ENCODE data around the gene PCOLCE2.
"Not testable (repeated sequence)": the region's sequence is repeated elsewhere in the genome, so short reads cannot be mapped to it uniquely, and the experiment has no call there.

PCOLCE2 gene

DNA sequence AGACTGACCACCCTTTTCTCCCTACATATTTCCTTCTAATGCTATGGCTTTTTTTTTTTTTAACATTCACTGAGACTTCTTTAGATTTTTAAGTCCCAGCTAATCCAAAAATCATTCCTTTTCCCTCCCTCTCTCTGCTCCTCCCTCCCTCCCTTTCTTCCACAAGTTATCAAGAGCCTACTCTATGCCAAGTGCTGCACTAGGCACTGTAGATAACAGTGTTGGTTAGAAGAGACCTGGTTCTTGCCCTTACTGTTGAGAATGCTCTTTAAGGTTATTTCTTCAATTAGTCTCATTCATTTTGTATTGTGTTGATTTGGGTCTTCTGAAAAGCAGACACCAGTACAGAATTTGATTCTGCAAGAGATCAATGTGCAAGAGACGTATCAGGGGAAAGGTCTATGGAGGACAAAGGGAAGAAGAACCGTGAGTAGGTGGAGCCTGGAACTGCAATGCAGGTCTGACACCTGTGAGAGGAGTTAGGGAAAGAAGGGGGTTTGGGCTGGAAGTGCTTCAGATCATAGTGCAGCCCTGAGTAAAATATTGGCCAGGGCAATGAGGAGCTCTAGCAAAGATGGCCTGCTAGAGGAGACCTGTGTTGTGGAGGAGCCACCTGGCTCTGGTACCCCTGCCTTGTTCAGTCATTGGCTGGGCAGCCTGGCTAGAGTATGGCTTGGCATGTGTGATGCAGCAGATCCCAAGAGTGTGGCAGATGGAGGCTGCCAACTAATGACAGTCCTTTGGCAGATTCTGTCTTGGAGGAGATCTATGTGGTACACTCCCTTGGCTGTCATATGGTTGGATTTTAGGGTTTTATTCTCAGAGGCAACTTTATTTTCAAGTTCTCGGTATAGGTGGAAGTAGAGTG is 9.7 kb upstream of the PCOLCE2 start:
- DNase-seq (ENCODE audit: low read depth), result no peak

DNA sequence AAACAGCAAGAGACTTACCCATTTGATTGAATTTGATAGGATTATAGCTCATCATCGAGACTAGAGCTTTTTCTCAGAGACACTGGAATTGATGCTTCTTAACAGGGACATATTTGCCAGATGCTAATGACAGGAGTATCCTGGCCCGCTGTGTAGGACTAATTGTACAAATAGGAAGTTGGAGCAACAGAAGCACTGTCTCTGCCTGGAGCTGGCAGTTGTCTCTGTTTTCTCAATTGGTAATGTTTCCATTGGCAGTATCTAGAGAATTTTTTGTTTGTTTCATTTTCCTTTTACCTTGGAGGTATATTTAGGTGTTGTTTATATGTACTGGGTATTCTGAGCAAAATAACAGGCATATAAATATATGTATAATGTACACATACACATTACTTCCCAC is 8.9 kb upstream of the PCOLCE2 start:
- no peak for DNase-seq (ENCODE audit: low read depth)

DNA sequence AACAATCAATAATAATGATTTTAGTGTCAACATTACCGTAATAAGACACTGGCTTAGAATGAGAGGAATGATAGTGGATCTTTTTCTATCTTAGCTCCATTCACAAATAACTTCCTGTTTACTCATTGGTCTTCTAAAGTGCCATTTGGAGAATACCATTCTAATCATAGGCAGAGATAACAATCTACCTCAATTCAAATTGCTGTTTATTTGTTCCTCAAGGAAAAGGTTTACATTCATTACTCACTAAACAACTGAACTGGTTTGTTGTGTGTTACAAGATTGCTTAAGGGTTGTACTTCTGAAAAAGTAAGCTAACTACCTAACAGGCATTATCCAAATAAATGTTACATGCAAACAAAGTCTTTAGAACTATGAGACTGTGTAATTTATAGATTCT is 8.1 kb upstream of the PCOLCE2 start:
- no peak for DNase-seq (ENCODE audit: low read depth)

DNA sequence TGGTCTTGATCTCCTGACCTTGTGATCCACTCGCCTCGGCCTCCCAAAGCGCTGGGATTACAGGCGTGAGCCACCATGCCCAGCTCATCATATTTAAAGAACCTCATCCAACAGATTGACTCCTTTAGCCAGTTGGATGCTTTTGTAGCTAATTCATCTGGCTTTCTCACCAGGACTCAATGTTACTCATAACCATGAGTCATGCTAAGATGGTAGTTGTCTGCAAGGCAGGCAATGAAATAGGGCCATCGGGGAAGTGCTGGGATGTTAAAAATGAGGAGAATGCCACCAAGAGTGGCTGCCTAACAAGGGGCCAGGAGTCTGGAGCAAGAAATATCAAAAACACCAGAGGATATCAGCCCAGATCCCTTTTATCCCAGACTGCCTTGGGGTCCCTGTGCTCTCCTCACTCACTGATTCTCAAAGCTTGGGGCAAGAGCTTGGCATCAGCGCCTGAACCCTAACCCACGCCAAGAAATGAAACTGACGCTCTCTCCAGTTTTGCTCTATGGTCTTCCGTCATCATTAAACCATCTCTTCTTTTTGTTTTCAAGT is 7.4 kb upstream of the PCOLCE2 start:
- DNase-seq (ENCODE audit: low read depth), result peak; percentile 63

DNA sequence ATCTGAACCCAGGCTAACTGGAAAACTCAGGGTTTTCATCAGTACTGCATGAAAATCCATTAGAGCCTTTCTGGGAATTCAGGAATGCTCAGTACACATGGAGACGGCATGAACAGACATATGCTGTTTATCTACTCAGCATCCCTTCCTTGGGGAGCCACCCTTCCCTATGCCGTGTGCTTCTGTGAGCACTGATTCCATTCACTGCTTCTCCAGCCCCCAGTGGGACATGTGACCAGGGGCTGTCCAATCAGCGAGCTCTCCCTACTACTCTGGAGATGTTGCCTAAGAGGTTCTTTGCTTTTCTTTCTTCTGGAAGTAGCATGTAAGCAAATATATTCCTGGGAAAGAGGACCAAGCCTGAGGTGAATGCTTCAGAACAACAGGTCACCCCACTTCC is 5.6 kb upstream of the PCOLCE2 start:
- no peak for DNase-seq (ENCODE audit: low read depth)

DNA sequence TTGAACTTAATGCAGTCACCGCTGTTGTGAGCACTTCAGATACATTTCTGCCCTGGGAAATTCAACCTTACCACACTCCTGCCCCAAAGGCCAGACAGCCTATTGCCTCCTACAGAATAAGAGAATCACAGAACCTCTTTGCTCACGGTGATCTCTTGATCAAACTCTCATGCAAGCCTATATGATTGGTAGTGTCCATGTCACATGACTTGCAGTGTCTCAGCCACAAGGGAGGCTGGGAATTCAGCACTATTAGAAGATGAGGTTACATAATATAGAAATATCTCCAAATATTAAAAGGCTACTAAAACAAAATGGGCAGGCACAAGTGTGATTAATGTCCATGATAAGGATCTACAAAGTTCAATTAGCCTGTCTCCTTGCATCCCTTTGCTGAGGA is 3.8 kb upstream of the PCOLCE2 start:
- DNase-seq (ENCODE audit: low read depth), result no peak

DNA sequence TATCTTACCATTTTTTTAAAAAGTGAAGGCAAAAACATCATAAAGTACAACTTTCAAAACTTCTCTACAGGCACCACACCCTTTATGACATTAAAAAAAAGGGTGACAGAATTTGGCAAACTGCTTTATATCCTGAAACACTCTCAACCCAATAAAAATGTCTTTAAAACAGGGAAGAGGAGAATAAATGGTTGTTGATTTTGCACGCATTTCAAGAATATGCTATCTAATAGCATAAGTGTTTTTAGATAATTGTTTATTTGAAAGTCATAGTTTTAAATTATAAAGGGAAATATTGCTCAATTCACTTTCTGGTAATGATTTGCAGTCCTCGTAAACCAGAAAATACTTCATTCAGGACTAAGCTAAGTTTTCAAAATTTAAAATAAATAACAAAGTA is 1.7 kb upstream of the PCOLCE2 start:
- DNase-seq (ENCODE audit: low read depth), result no peak

DNA sequence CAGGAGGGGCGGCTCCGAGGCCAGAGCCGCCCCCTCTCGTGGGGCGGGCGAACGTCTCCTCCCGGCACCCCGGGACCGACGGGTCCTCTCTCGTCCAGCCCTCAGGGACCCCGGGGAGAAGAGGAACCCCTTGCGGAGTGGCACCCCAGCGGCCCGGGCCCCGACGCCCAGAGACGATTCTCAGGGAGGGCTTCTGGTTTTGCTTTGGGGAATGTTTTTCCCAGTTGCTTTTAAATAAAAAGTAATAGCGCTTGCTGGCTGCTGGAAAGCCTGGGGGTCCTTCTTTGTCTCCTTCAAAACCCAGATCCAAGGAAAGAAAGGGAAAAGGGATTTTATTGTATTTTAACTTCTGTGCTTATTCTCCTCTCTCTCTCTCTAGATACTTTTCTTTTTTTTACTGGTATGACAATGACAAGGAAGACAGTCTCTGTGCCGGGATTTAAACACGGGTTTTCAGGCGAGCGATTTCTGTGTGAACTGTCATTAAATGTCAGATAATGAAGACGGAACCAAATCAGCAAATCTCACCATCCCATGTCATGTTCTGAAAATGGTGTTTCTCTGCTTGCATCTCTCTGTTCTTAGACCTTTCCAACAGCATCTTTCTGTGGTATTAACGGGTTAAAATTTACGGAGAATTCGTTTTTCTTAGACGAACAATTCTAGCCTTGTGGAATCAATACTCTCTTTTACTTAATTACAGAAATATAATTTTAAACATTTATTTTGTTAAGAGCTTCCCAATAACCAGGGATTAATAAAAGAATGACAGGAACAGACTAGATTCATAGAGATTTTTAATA is 530 bp upstream of the PCOLCE2 start:
- DNase-seq (ENCODE audit: low read depth), result no peak

DNA sequence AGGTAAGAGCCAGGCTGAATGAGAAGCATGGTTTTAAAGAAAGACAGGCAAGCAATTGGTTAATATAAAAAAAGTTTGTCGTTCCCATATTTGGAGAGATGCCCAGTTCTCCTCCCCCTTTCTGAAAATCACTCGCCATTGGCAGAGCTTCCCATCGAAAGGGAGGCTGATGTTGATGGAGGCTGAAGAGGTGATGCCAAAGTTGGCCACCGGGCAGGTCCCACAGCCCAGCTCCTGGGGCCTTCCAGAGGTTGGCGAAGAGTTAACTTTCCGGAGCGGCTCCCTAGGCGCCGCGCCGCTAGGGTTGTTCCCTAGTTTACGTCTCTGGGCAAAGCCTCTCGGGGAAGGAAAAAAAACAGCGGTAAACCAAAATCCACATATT is 793 bp downstream of the PCOLCE2 start:
- DNase-seq (ENCODE audit: low read depth), result no peak

DNA sequence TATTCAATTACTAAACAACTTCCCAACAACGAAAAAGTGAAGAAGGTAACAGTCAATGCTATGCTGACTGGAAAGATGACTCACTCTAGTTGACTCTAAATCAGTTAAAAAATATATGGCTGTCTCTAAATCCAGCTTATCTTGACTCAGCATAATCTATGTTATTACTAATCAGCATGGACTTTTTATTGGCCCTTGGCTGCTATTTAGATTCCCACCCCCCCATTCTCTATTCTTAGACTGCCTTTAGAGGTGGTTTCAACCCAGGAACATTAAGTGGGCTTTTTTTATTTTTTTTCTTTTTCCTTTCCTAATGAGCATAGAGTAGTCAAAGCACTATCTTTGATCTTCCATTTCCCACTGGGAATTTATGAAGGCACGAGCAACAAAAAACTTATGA is 1.9 kb downstream of the PCOLCE2 start:
- no peak for DNase-seq (ENCODE audit: low read depth)

DNA sequence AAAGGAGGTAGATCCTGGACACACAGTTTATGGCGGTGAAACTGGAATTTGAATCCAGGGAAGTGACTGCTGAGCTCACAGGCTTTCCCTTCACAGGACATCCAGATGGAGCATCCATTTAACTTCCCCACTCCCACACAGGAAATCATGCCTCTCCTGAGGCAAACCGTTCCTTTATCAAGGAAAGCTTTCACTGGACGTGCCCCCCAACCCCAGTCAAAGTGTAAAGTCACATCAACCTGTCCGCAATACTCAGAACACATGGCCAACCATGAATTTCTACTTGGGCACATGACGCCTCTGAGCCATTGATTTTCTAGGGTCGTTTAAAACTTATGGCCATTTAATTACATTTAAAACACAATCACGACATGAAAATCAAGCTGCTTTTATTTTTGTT is 2.9 kb downstream of the PCOLCE2 start:
- no peak for DNase-seq (ENCODE audit: low read depth)

DNA sequence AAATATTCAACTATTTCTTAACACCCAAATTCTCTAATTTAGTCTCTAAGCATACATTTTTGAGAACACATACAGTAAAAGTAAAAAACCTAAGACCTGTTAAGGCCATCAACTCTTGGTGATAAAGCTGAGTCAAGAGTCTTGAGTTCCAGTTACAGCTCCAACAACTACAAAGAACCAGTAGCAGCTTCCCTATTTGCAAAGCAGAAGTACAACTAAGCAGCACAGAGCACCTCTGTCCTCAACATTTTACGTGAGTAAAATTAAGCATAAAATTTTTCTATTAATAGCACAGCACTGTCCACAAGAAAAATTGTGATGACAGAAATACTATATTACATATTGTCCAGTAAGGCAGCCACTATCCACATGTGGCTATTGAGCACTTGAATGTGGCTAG is 4.4 kb downstream of the PCOLCE2 start:
- no peak for DNase-seq (ENCODE audit: low read depth)

DNA sequence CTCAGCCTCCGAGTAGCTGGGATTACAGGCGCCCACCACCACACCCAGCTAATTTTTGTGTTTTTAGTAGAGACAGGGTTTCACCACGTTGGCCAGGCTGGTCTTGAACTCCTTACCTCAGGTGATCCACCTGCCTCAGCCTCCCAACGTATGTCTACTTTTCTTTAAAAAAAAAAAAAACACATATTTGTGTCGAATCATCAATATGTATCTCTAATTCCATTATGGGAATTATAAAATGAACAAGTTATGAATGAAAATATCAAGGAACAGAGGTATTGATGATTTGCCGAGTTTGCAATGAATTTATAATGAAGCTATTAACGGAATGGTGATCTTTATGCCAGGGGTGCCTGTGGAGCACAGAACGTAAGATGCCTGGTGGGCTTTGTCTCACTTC is 5.3 kb downstream of the PCOLCE2 start:
- not testable (repeated sequence) for DNase-seq (ENCODE audit: low read depth)

DNA sequence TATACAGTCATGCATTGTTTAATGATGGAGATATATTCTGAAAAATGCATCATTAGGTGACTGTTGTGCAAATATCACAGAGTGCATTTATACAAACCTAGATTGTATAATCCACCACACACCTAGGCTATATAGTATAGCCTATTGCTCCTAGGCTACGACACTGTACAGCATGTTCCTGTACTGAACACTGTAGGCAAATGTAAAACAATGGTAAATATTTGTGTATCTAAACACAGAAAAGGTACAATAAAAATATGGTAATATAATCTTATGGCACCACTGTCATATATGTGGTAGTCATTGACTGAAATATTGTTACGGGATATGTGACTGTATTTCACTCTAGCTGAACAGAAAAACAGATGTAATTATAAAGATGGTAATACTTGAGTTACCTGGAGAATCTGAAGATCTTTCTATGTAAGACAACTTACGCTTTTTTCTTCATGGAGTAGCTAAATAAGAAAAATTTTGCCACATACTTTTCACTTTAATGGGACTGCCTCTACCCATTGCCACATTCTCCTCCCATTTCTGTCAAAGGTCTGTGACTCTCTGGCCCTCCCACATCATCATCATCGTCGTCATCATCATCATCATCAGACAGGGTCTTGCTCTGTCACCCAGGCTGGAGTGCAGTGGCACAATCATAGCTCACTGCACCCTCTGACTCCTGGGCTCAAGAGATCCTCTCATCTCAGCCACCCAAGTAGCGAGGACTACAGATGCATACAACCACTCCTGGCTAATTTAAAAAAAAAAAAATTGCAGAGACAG is 7.2 kb downstream of the PCOLCE2 start:
- no peak for DNase-seq (ENCODE audit: low read depth)

DNA sequence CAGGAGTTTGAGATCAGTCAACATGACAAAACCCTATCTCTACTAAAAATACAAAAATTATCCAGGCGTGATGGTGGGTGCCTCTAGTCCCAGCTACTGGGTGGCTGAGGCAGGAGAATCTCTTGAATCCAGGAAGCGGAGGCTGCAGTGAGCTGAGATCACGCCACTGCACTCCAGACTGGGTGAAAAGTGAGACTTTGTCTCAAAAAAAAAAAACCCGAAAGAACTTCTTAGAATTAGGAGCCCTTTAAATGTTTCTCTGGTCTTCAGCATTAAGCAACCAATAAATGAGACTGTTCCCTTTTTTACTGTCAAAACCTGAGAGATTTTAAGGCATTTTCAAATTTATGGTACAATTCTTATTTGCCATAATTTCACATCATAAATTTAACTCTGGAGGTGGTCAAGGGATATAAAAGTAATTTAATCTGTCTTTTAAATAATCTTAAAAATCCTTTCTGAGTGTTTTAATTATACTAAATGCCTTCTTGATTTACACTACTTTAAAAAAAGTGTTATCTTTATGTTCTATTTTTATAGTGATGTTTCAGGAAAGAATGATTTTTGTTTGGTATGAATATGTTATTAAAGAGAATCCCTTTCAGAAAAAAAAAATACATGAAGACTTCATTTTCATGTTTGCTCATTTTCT is 10.1 kb downstream of the PCOLCE2 start:
- DNase-seq (ENCODE audit: low read depth), result no peak

DNA sequence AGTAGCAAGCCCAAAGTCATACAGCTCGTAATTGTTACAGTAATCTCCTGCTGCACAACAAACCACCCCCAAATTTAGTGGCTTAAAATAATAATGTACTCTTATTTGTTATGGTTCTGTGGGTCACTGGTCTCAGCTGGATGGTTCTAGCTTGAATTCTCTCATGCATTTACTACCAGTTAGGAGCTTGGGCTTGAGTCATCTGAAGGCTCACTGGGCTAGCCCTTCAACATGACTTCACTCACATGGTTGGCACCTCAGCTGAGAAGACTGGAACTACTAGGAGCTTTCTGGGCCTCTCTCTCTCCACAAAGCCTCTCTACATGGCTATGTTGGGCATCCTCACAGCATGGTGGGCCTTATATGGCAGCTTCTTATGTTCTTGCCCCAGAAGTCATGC is 12.5 kb downstream of the PCOLCE2 start:
- no peak for DNase-seq (ENCODE audit: low read depth)

DNA sequence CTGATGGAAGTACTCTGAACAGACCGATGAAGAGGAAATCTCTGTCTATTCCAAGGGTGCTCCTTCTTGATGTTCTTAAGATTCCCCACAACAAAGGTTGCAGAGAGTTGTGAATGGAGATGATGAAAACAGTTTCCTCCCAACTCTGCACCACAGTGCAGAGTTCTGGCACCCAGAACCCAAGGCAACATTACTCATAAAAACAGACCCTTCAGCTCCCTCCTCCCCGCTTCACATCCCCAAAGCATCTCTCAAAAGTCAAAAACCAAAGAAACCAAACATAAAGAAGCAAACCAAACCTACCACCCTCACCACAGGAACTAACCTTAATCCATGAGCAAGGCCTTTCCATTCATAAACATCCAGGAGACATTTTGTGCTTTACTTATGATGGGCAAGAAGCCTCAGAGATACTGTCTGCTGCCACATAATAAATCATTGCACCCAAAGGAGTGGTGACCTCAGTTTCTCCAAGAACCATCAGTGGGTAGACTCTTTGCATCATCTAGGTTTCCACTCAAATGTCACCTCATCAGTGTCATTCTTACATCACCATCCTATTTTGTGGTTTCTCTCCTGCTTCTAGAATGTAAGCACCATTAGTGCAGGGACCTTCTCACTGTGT is 13.2 kb downstream of the PCOLCE2 start:
- no peak for DNase-seq (ENCODE audit: low read depth)

DNA sequence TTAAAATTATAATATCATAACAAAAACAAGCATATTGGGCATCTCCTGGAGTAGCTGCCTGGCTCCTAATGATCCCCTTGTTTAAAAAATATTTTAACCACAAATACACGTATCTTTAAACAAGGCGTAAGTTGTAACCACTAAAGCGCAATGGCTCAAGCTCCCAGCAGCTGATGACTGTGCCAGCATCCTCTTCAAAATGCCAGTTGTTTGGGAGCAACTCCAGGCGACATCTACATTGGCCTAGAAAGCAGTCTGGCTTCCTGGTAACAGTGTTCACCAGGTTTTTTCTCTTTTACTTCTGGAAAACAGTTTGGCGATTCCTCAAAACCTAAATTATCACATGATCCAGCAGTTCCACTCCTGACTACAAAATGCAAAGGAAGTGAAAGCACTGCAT is 13.8 kb downstream of the PCOLCE2 start:
- DNase-seq (ENCODE audit: low read depth), result no peak

DNA sequence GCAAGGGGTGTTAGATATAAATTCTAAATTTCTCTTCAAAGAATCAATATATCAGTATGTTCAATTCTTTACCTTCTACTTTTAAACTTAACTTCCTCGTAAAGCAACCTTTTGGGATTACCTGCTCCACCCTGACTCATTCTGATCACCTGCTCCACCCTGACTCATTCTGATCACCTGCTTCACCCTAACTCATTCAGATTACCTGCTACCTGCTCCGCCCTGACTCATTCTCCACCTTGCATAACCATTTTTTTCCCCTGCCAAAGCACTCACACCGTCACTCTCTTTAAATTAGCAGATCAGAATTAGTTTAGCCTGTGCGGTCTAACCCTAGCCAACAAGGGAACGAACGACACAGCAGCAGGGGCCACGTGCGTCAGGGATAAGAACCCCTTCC is 20.5 kb downstream of the PCOLCE2 start:
- DNase-seq (ENCODE audit: low read depth), result not testable (repeated sequence)

DNA sequence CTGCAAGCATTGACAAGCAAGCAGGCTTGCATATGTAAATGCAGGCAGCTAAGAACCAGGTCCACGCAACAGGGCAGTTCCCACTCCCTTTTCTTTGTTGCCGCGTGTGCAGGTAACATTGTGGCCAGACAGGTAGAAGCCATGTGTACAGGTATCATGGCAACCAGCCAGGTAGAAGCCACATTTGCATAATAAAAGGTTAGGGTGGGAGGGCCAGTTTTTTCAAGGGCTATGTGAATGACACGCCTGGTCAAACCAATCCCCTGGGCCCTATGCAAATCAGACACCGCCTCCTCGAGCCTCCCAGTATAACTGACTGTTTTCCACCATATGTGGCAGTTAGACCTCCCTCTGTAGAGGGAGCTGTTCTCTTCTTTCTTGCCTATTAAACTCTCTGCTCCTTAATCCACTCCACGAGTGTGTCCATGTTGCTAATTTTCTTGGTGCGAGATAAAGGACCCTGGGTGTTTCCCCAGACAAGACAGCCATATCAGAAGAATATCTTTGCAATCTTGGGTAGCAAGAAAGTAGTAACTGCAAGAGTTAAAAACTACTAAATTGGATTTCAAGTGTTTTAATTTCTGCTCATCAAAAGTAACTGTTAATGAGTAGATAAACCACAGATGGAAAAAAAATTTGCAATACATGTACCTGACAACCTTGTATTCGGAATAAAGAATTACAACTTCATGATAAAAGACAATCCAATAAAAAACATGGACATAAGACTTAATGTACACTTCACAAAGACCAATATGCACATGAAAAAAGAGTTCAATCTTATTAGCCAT is 21.8 kb downstream of the PCOLCE2 start:
- DNase-seq (ENCODE audit: low read depth), result no peak

Data from GM04503 (cell line).